Stimulated activated CD8-positive, alpha-beta memory T cell treated with anti-CD3 and anti-CD28 coated beads, Interleukin-4, amount 100 ng/mL, for 1 hour (primary cell): Measurements from ENCODE around the gene NFKBIE.

Source experiments
- DNase-seq, 2 donors: peaks; one replicate each; pipeline ENCODE4 v3.0.0-alpha.2; 2020; ENCODE audit warnings: low read depth in 2 of 2, low spot score in 1 of 2

Gene NFKBIE

GRCh38 chr6:44227148-44227793 is 38.1 kb downstream of the NFKBIE start:
- no peak for DNase-seq

- no peak for DNase-seq
Measured at GRCh38 chr6:44226368-44227147, 38.8 kb downstream of the NFKBIE start.

GRCh38 chr6:44225579-44226325 is 39.6 kb downstream of the NFKBIE start:
- DNase-seq = no peak

- no peak for DNase-seq
Measured at GRCh38 chr6:44224965-44225305, 40.4 kb downstream of the NFKBIE start.

GRCh38 chr6:44224029-44224964 is 41.1 kb downstream of the NFKBIE start:
- no peak for DNase-seq

- peak; percentile 56 to 66 for DNase-seq
Measured at GRCh38 chr6:44223319-44224028, 41.9 kb downstream of the NFKBIE start, which contains the start of gene SLC29A1. Gene SLC29A1 (plus strand): TSS chr6:44223595. CDS start chr6:44227314, 3,719 bp downstream.

GRCh38 chr6:44222486-44223318 is 42.6 kb downstream of the NFKBIE start:
- no peak for DNase-seq

GRCh38 chr6:44221961-44222335 is 43.4 kb downstream of the NFKBIE start:
- no peak for DNase-seq

GRCh38 chr6:44221291-44221960 is 43.9 kb downstream of the NFKBIE start:
- DNase-seq = peak; percentile 38 to 53

- no peak for DNase-seq
Measured at GRCh38 chr6:44220913-44221290, 44.4 kb downstream of the NFKBIE start.

- DNase-seq = no peak
Measured at GRCh38 chr6:44219815-44220784, 45.3 kb downstream of the NFKBIE start.

- no peak for DNase-seq
Measured at GRCh38 chr6:44219053-44219814, 46.1 kb downstream of the NFKBIE start.

- no peak for DNase-seq
Measured at GRCh38 chr6:44217332-44218143, 47.8 kb downstream of the NFKBIE start.

- no peak for DNase-seq
Measured at GRCh38 chr6:44216677-44217331, 48.5 kb downstream of the NFKBIE start, which contains the start of gene MYMX. Gene MYMX (plus strand): TSS chr6:44216926. CDS start chr6:44217472, 546 bp downstream.

- DNase-seq = no peak
Measured at GRCh38 chr6:44214307-44214706, 51.0 kb downstream of the NFKBIE start.
